GM18499 (cell line): ENCODE data around the gene PLXND1.

Source experiments
- ATAC-seq: cut with Tn5 transposase; IDR thresholded peaks from one replicate; pipeline ENCODE4 v1.9.1; 2021; ENCODE audit warnings: moderate number of reproducible peaks; ENCODE audit not compliant: insufficient read depth, unreplicated experiment

The PLXND1 gene

DNA sequence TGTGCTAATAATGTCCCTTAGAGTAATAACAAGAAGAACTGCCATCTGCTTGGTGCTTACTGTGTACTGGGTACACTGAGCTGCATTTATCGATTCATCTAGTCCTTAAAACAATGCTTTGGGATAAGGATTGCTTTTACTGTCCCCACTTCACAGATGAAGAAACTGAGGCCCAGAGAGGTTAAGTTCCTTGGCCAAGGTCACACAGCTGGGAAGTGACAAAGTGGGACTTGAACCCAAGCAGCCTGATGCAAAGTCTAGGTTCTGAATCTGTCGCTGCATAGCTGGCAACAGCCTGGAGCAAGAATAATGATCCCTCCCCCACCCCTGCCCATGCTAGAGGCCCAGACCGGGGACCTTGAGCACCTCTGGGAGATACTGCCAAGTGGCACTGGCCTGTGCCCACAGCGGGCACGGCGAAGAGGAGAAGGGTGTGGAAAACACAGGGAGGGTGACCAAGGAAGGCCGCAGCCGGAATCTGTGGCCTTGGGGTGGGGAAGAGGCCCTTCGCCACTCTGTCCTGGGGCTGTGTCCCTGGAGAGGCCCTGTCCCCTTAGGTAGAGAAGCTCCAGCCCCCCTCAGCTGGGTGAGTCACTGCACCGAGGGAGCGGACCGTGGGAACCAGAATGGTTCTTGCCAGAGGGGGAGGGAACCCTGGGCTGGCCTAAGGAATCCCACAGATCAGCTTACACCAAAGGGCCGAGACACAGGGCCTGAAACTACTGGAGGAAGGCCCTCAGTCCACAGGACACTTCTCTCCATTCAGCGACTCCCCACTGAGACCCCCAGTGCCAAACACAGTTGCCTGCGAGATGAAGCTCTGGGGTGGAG is 3.5 kb downstream of the PLXND1 start:
- ATAC-seq = no peak

GRCh38 chr3:129602309-129602708 is 4.2 kb downstream of the PLXND1 start:
- no peak for ATAC-seq

GRCh38 chr3:129601713-129602112 is 4.8 kb downstream of the PLXND1 start:
- no peak for ATAC-seq

DNA sequence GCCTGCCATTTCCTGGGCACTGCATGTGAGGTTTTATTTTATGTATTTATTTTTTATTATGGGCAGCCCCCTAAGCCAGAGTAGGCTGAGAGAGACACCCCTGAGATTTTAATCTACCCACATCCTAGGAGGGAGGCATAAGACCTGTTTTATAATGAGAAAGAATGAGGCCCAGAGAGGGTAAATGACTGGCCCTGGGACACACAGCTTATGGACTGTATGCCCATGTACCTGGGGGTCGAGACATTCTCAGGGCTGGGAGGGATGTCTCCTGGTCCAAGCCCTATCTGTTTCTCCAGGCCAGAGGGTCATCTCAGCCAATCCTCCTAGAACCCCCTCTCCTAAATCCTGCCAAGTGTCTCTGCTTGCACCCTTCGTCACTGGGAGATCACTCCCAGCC is 6.1 kb downstream of the PLXND1 start:
- no peak for ATAC-seq

DNA sequence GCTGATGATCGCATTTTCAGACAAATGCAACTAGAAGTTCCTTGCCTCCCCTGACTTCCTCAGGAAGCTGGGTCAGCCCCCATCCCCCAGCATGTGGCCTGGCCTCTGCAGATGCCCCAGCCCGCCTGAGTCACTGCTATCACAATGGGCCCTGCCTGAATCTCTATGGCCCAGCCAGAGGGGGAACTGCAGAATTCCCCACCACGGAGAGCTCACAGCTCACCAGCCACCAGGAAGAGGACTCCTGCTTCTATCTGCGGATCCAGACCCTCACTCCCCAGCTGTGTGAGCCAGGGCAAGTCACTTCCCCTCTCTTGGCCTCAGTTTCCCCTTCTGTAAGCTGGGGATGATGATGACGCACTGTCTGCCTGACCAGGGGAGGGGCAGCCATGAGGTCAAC is 6.9 kb downstream of the PLXND1 start:
- ATAC-seq = no peak

GRCh38 chr3:129599073-129599472 is 7.4 kb downstream of the PLXND1 start:
- no peak for ATAC-seq

- ATAC-seq = no peak
Observed at GRCh38 chr3:129598484-129598883, 8.0 kb downstream of the PLXND1 start.

DNA sequence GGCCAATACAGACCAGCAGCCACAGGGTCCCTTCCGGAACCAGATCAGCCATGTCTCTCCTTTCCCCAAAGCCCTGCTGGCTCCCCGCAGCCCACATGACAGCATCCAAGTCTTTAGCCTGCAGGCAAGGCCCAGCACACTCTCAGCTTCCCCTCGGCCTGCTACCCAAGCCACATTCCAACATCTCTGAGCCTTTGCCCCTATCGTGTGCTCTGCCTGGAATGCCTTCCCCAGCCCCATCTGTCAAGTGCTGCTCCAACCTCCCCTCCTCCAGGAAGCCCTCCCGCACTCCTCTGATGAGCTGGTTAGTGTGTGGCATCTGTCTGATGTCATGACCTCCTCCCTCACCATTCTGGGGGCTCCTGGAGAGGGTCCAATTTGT is 8.5 kb downstream of the PLXND1 start:
- no peak for ATAC-seq

DNA sequence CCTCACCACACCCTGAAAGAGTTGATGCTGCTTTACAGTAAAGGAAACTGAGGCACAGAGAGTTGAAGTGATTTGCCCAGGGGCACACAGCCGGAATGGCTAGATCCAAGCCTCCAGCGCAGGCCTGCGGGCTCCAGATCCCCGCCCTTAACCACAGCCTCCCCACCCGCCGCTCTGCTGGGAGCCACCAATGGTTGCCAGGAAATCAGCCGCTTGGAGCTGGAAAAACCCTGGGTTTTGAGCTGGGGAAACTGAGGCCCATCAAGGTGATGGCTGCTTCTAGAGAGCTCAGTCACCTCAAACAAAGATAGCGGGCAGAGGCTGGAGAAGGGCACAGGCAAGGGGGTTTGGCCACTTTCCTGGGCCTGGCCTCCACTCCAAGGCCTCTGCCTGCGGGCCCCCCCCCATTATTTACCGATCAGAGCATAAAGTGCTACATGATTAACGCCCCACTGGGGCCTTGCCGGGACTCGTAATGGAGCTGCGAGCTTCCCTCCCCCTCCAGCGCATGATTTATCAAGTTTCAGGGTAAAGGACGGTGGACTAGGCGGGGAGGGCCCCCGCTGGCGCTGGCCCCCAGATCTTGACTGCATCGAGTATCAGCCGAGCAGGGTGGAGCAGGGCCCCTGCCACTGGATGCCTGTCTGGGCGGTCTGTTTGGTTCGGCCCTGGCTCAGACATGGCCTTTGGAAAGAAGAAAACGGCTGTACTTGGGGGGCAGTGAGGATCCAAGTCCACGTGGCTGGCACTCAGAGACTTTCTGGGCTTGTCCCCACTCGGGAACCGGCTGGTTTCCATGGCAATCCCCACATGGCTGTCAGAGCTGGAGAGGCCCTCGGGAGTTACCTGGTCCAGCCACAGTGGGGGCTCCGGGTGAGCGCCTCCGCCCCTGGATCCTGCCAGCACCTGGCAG is 9.1 kb downstream of the PLXND1 start:
- no peak for ATAC-seq

DNA sequence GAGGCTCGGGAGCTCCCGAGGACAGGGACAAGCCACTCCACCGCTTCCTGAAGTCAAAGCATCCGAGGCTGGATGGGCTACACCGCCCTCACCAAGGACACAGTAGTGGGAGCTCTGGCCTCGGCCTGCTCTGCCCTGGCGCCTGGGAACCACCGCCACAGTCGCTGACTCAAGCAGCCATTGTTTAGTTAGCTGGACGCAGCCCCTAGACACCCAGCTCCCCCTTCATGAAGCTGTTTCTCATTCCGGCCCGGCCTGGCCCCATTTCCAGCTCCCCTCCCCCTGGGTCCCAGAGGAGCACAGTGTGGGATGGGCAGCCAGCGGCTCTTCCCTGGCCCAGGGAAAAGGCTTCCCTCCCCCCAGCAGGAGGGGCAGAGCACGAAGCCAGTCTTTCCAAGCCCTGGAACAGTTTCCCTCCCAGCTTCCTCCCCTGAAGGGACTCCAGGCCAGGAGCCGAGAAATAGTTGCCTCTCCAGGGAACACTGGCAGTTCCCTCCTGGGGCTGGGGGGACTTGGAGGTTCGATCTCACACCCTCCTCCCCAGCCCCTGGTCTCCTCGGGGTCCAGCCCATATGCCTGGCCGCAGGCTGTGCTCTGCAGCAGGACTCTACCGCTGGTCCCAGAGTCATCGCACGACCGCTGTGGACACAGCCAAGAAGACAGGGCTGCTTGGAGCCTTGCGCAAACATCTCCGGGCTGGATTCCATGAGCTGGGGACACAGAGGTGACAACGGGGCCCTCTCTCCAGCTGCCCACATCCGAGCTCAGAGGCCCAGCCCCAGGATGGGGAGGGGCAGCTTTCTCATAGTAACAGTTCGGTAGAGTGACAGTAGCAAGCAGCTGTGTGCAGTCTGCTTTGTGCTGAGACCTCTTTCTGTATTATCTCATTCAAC is 10.0 kb downstream of the PLXND1 start:
- ATAC-seq = no peak

- no peak for ATAC-seq
Observed at GRCh38 chr3:129595544-129596193, 10.8 kb downstream of the PLXND1 start.

DNA sequence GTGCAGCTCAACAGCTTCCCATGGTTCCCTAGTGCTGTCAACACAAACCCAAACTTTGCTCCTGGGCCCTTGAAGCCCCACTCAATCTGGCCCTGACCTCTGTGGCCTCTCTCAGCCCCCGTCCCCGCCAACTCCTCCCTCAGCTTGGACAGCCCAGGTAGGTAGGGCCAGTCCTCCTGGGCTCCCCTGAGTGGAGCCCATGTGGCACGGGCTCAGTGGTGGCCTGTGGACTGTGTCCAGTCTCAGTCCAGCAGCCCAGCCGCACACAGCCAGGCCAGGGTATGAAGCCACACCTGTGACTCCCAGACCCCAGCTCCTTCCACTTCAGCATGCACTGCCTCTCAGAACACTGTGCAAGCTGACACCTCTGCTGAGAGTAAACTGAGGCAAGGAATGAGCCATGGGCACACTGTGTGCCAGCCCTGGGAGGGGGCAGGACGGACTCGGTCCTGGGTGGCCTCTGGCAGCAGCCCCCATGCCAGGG is 11.5 kb downstream of the PLXND1 start:
- no peak for ATAC-seq

- ATAC-seq = no peak
Observed at GRCh38 chr3:129594409-129594808, 12.1 kb downstream of the PLXND1 start.

GRCh38 chr3:129593595-129594339 is 12.7 kb downstream of the PLXND1 start:
- ATAC-seq = no peak

- no peak for ATAC-seq
Observed at GRCh38 chr3:129593230-129593594, 13.3 kb downstream of the PLXND1 start.

DNA sequence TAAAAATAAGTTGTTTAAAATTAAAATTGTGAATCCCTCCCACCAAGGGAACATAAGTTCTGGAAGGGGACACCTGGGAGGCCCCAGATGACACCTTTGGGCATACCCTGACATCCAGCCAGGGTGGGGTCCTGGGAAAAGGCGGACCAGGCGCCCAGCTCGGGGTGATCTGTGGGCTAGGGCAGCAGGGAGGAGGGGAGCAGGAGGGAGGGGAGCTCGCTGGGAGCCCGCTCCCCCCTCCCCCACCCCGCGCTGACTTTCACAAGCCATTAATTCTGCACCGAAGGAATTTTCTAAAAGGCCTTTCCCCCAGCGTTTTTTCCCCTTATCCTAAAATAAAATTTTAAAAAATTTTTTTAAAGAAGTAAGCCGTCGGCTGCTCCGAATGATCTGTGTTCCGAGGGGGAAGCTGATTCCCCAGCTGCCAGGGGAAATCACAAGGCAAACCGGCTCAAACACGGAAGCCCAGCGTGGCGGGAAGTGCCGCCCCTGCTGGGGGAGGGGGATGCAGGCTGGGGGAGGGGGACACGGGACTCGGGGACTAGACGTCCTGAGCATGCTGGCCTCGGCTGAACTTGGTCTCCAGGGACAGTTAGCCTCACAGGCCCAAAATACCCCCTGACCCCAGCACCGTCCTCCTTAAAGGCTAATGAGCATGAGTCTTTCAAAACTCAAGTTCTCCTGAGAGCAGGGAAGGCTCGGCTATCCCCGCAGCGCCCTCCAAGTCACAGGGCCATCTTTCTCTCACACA is 13.9 kb downstream of the PLXND1 start:
- ATAC-seq = no peak

DNA sequence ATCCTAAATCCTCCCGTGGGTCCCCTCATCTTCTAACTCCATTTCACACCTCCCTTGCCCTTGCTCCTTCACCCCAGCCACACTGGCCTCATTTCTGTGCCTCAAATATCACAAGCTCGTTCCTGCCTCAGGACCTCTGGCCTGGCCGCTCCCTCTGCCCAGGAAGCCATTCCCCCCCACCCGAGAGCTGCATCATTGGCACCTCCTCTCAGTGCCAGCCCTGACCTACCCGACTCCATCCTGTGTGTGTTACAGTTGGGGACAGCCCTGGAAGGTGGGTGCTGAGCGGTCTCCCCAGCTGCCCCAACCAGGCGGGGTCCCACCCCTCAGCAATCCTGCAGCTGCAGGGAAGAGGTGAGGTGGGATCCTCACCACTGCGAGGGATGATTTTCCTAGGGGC is 14.5 kb downstream of the PLXND1 start:
- ATAC-seq = no peak

DNA sequence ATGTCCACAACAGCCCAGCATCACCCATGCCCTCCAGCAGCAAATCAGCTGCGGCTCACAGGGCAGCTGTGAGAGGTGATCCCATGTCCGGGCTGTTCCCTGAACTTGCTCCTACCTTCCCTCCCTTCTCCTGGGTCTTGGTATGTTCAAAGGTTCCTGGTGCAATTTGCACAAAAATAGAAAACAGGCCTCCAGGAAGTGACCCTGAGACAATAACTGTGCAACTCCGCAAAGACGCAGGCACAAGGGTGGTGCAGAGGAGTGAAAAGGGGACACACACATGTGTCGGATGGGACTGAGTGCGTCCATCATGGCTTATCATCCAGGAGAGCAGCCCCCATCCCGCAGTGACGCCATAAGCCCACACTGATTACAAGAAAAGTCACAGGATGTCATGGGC is 16.3 kb downstream of the PLXND1 start:
- no peak for ATAC-seq
